Suprapubic skin (tissue), 4 donors: Measurements from ENCODE around the gene DSN1.

Experiments
- CTCF ChIP-seq, 2 donors: fragments of 200-600 bp in 1 of 2; fragments of 450-650 bp in 1 of 2; sonication (generic) in 1 of 2; IDR thresholded peaks; one replicate each; pipeline ENCODE4 v1.5.1; 2016 to 2019; ENCODE audit warnings: antibody characterized with exemption in 2 of 2, mild to moderate bottlenecking in 1 of 2, moderate library complexity in 1 of 2
- EP300 ChIP-seq: sonication (generic); formaldehyde crosslinking; IDR thresholded peaks from one replicate; pipeline ENCODE4 v1.6.1; 2017; ENCODE audit warnings: antibody characterized with exemption
- POLR2AphosphoS5 ChIP-seq, 3 donors: sonication (generic); formaldehyde crosslinking; IDR thresholded peaks; one replicate each; pipeline ENCODE4 v1.6.1; 2017; ENCODE audit warnings: antibody characterized with exemption in 3 of 3

- TF ChIP-seq CTCF (IDR thresholded peaks at IDR 0.05), result no peak
- no peak for TF ChIP-seq EP300
- TF ChIP-seq POLR2AphosphoS5 (IDR thresholded peaks at IDR 0.05), result no peak
These were observed 4.7 kb downstream of the DSN1 start for GRCh38 chr20:36768768-36769430.
